Epithelial cell of proximal tubule (primary cell): ENCODE data around the gene SPX. TPM values are rescaled to one million over a fixed set of nuclear protein-coding genes. Genes with fewer than 3 reads are reported as not detected.

ENCODE experiments used
- DNase-seq: peaks from one replicate; pipeline ENCODE4 v3.0.0-alpha.2; 2011; ENCODE audit warnings: low read depth
- H3K4me3 ChIP-seq: 2 replicates; pipeline ENCODE4 v1.5.1; 2011; ENCODE audit warnings: low read depth, mild to moderate bottlenecking, low read length
- total RNA-seq: library from RNA; depleted of rRNA; stranded (reverse); fragments of >200 nt; gene quantifications from 2 replicates; pipeline ENCODE4 v1.2.3, GENCODE V29; 2015
- TF ChIP-seq, protein P1 (sequence below): conservative IDR thresholded peaks from 2 replicates; pipeline ENCODE4 v1.5.1; 2012; ENCODE audit warnings: low read depth, mild to moderate bottlenecking, low read length

Gene SPX
- total RNA-seq, 1 donor from 2014 or later: 2.1 TPM

DNA sequence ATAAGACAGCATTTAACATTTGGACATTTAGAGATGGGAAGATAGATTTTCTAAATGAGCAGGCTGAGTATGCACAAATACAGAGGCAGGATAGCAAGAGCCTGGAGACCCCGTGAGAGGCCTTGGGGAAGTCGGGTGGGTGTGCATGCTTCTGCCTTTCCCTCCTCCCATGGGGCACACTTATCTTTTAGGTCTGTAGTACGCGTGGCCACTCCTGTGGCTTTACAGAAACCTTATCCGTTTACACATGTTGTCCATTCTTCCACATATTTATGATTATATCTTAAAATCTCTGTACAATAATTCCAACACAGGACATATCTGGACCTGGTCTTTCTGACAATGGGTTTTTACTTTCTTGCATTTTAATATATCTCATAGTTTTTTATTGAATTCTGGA is 45.0 kb downstream of the SPX start:
- no peak overlapping the region for H3K4me3 ChIP-seq
- DNase-seq: no peak
- TF ChIP-seq, protein P1, sequence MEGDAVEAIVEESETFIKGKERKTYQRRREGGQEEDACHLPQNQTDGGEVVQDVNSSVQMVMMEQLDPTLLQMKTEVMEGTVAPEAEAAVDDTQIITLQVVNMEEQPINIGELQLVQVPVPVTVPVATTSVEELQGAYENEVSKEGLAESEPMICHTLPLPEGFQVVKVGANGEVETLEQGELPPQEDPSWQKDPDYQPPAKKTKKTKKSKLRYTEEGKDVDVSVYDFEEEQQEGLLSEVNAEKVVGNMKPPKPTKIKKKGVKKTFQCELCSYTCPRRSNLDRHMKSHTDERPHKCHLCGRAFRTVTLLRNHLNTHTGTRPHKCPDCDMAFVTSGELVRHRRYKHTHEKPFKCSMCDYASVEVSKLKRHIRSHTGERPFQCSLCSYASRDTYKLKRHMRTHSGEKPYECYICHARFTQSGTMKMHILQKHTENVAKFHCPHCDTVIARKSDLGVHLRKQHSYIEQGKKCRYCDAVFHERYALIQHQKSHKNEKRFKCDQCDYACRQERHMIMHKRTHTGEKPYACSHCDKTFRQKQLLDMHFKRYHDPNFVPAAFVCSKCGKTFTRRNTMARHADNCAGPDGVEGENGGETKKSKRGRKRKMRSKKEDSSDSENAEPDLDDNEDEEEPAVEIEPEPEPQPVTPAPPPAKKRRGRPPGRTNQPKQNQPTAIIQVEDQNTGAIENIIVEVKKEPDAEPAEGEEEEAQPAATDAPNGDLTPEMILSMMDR: no peak

DNA sequence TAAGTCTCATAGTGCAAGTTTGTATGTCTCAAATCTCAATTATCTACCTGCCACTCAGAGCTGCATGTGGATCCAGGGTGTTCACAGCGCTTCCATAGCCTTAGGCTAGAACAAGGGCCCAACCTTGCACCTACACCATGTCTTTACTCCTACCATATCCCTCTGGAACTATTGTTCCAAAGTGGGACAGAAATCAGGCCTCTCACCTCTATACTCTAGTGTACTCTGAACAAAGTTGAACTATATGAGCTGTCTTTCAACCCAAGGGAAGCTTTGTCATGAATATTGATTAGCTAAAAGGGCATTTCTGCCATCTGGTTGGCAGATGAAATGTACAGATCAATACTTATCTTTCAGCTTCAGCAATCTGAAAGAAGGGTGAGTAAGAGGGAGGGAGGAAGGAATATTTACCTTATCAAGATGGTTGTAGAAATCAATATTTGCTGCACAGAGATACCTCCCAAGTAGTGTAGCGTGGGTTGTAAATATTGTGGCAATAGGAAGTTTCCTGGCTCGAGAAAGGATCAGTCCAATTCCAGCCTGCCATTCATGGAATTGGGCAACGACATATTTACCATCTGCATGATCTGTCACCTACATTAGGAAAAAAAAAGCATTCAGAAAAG is 47.8 kb downstream of the SPX start:
- no peak overlapping the region for H3K4me3 ChIP-seq
- no peak for DNase-seq
- TF ChIP-seq, protein P1: no peak

DNA sequence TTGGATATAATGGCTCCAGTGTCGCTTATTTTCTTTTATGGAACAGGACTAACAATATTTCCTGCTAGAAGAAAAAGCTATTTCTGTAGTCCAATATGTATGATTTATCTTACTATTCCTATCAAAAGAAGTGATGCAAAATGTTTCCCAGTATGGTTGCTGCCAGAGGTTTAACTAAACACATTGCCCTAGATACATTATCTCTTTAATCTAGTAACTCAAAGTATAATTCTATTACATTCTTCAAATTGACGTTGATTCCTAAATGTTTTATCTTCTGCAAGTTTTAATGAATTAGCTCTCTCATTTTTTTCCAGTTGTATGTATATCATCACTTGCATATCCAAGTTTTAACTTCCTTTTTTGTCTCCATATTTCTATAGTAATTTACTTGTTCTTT is 50.3 kb downstream of the SPX start:
- TF ChIP-seq, protein P1: no peak
- H3K4me3 ChIP-seq: no peak overlapping the region
- no peak for DNase-seq

DNA sequence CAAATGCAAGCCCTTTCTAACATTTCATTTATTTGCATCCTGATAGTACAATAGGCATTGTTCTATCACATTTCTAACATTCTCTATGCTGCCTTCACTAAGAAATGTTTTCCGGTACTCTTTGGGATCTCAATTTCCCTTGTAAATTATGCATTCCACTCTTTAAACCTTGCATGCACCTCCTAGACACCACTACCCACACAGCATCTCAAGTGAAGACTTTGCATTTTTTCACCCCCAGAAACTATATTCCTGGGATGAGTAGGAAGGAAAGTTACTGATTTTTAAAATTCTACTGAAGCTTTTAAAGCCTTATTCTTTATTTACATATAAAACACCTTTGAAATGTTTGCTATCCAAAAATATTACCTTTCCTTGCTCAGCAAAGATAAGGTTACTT is 51.4 kb downstream of the SPX start:
- no peak for DNase-seq
- TF ChIP-seq, protein P1: no peak
- H3K4me3 ChIP-seq: no peak overlapping the region

DNA sequence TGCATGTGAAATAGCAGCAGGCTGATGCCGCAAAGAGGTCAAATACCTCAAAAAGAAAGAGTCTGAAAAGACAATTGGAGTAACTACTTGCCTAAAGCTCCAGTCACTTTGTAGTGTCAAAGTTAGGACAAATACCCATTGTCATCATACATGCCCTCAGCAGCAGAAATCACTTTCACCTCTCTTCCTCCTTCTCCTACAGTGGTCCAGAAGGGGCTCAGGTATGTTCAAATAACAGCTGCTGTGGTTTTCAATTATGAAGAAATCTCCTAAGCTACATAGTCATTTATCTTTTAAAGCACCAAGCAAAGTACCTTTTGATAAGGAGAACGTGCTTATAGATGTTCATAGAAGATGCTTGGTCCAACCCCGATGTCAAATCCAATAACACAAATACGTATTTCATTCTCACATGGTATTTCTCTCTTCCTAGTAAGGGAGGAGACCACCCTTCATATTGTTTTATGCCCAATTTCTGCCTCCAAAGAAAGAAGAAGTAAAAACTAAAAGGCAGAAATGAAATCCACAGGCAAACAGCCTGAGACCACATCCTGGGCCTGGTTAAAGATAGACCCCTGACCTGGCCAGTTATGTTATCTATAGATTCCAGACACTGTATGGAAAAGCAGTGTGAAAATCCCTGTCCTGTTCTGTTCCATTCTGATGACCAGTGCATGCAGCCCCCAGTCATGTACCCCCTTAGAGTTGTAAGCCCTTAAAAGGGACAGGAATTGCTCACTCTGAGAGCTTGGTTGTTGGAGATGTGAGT is 54.8 kb downstream of the SPX start:
- no peak for DNase-seq
- H3K4me3 ChIP-seq: no peak overlapping the region

More for the DNA sequence above, 54.8 kb downstream of the SPX start:
- TF ChIP-seq, protein P1: no peak

Other genes starting within 250 kb of the SPX start
- not detected in 2 replicates for gene SLCO1A2, start 191.4 kb upstream of the SPX start, total RNA-seq
- not detected in 2 replicates for gene IAPP, start 153.4 kb upstream of the SPX start, total RNA-seq
- 10.1 and 11.1 TPM in 2 replicates for gene PYROXD1, start 88.6 kb upstream of the SPX start, total RNA-seq
- 32.5 and 40.4 TPM in 2 replicates for gene RECQL, start 24.7 kb upstream of the SPX start, total RNA-seq
- gene GOLT1B, start 24.5 kb upstream of the SPX start, total RNA-seq: 31.1 and 40.0 TPM in 2 replicates
- not detected in 2 replicates for gene GYS2, start 78.6 kb downstream of the SPX start, total RNA-seq
- gene LDHB, start 131.5 kb downstream of the SPX start, total RNA-seq: 1,091 and 1,244 TPM in 2 replicates
- gene KCNJ8, start 248.4 kb downstream of the SPX start, total RNA-seq: 0.06 TPM in 1 of 2 replicates, not detected in the other